ENCODE results near the gene PCOLCE2.

- TF ChIP-seq POLR2A (IDR thresholded peaks at IDR 0.05; ENCODE audit: low read length) (no peak), GATA1 (IDR thresholded peaks at IDR 0.05; ENCODE audit: low read depth, low read length) (no peak)
Observed at GRCh38 chr3:142925140-142925539, 36.3 kb upstream of the PCOLCE2 start.

Data from erythroblast (primary cell).